SK-N-SH (cell line): ENCODE data around the gene LRRC1. TPM values are rescaled to one million over a fixed set of nuclear protein-coding genes. Genes with fewer than 3 reads are reported as not detected.

Experiments
- CTCF ChIA-PET: fragments of 300-600, 350-600 bp; formaldehyde crosslinking; extraction: SDS; loops from one replicate; lab custom pipeline; 2021; lab: Yijun Ruan, JAX
- POLR2A ChIA-PET: fragments of 350-600 bp; sonication (Branson Sonifier 250); formaldehyde crosslinking; extraction: SDS; loops from one replicate; lab custom pipeline; 2020; ENCODE audit warnings: antibody characterized with exemption, inconsistent platforms; lab: Yijun Ruan, JAX
- DNase-seq: peaks from one replicate; pipeline ENCODE4 v3.0.0; 2012
- H2AFZ ChIP-seq: fragments of 200-600 bp; sonication (generic); 2 replicates; pipeline ENCODE4 v1.8.1; 2016; ENCODE audit warnings: antibody characterized with exemption, mild to moderate bottlenecking, low read depth
- H3F3A ChIP-seq: fragments of 200-600 bp; sonication (generic); replicated peaks from 2 replicates; pipeline ENCODE3; 2016; ENCODE audit warnings: antibody characterized with exemption, mild to moderate bottlenecking; ENCODE audit not compliant: insufficient read depth
- H3K27ac ChIP-seq, 2 experiments: fragments of 200-500 bp in 1 of 2; fragments of 200-600 bp in 1 of 2; sonication (Bioruptor generic) in 1 of 2; sonication (generic), shearing (Covaris generic) in 1 of 2; 2 replicates each; pipeline versions ENCODE4 v1.5.1 to v1.6.1; 2014 to 2016; ENCODE audit warnings: low read depth in 2 of 2, inconsistent platforms in 1 of 2, low read length in 1 of 2, mild to moderate bottlenecking in 1 of 2, mixed read lengths in 1 of 2
- H3K27me3 ChIP-seq: fragments of 200-600 bp; sonication (generic), shearing (Covaris generic); 2 replicates; pipeline ENCODE4 v1.6.1; 2016; ENCODE audit warnings: mixed run types; ENCODE audit not compliant: insufficient read depth
- H3K36me3 ChIP-seq, 2 experiments: fragments of 200-500 bp in 1 of 2; fragments of 200-600 bp in 1 of 2; sonication (Bioruptor generic) in 1 of 2; sonication (generic) in 1 of 2; replicated peaks in 1 of 2; 2 replicates each; pipeline versions ENCODE3 to v1.5.1; 2014 to 2016; ENCODE audit warnings: low read length in 1 of 2, mild to moderate bottlenecking in 1 of 2; ENCODE audit not compliant: insufficient read depth in 2 of 2, control insufficient read depth in 1 of 2
- H3K4me1 ChIP-seq, 2 experiments: fragments of 200-500 bp in 1 of 2; fragments of 200-600 bp in 1 of 2; sonication (Bioruptor generic) in 1 of 2; sonication (generic), shearing (Covaris generic) in 1 of 2; 2 replicates each; pipeline versions ENCODE4 v1.5.1 to v1.6.1; 2014 to 2016; ENCODE audit warnings: low read depth in 1 of 2, low read length in 1 of 2, mixed run types in 1 of 2; ENCODE audit not compliant: insufficient read depth in 2 of 2, control insufficient read depth in 1 of 2
- H3K4me2 ChIP-seq: fragments of 200-600 bp; sonication (generic), shearing (Covaris generic); 2 replicates; pipeline ENCODE4 v1.6.1; 2017; ENCODE audit warnings: mixed run types
- H3K4me3 ChIP-seq, 2 experiments: fragments of 200-500 bp in 1 of 2; fragments of 200-600 bp in 1 of 2; sonication (Bioruptor generic) in 1 of 2; sonication (generic), shearing (Covaris generic) in 1 of 2; 2 replicates each; pipeline versions ENCODE4 v1.5.1 to v1.8.1; 2014 to 2016; ENCODE audit warnings: low read depth in 2 of 2, inconsistent platforms in 1 of 2, low read length in 1 of 2, mild to moderate bottlenecking in 1 of 2, mixed read lengths in 1 of 2, moderate library complexity in 1 of 2
- H3K79me2 ChIP-seq: fragments of 200-600 bp; sonication (generic); 2 replicates; pipeline ENCODE4 v1.8.1; 2017; ENCODE audit warnings: mild to moderate bottlenecking; ENCODE audit not compliant: insufficient read depth
- H3K9ac ChIP-seq: fragments of 200-600 bp; sonication (generic); 2 replicates; pipeline ENCODE4 v1.6.1; 2017; ENCODE audit warnings: mixed run types
- H3K9me2 ChIP-seq: fragments of 200-600 bp; sonication (generic); 2 replicates; pipeline ENCODE4 v1.6.1; 2017; ENCODE audit warnings: mixed run types
- H3K9me3 ChIP-seq: fragments of 200-600 bp; sonication (generic); 2 replicates; pipeline ENCODE4 v1.6.1; 2017; ENCODE audit warnings: mixed run types, mild to moderate bottlenecking, moderate library complexity
- H4K20me1 ChIP-seq: fragments of 200-600 bp; sonication (generic); 2 replicates; pipeline ENCODE4 v1.6.1; 2017; ENCODE audit warnings: mild to moderate bottlenecking, mixed run types; ENCODE audit not compliant: insufficient read depth
- CHD2 ChIP-seq: fragments of 150-350 bp; IDR thresholded peaks from 2 replicates; pipeline ENCODE4 v1.6.1; 2018; ENCODE audit warnings: low read length; ENCODE audit not compliant: partially characterized antibody
- EP300 ChIP-seq, 2 experiments: IDR thresholded peaks; 2 replicates each; pipeline versions ENCODE4 v1.4.0 to v1.6.1; 2012; ENCODE audit warnings: borderline replicate concordance in 1 of 2, low read depth in 1 of 2, low read length in 1 of 2
- EZH2phosphoT487 ChIP-seq: fragments of 200-600 bp; sonication (generic); IDR thresholded peaks from 2 replicates; pipeline ENCODE4 v1.6.1; 2017; ENCODE audit warnings: low read depth, mixed run types, mild to moderate bottlenecking, antibody characterized with exemption, moderate library complexity, borderline replicate concordance
- GATA2 ChIP-seq: sonication (generic); formaldehyde crosslinking; IDR thresholded peaks from 2 replicates; pipeline ENCODE4 v1.5.0; 2020; ENCODE audit warnings: mild to moderate bottlenecking, missing genetic modification reagents
- JUND ChIP-seq: IDR thresholded peaks from 2 replicates; pipeline ENCODE4 v1.4.0; 2012
- NFIC ChIP-seq: IDR thresholded peaks from 2 replicates; pipeline ENCODE4 v1.4.0; 2012; ENCODE audit warnings: borderline replicate concordance
- RAD21 ChIP-seq: IDR thresholded peaks from 2 replicates; pipeline ENCODE4 v1.6.1; 2012; ENCODE audit warnings: mild to moderate bottlenecking, low read length
- REST ChIP-seq: IDR thresholded peaks from 2 replicates; pipeline ENCODE4 v1.6.1; 2012; ENCODE audit warnings: mild to moderate bottlenecking, low read depth, low read length, moderate library complexity
- TCF12 ChIP-seq: IDR thresholded peaks from 2 replicates; pipeline ENCODE4 v1.4.0; 2012
- WGBS: methylation state at CpG from one replicate; pipeline ENCODE4 v1.1.6; 2017; ENCODE audit warnings: low lambda C conversion rate; 5-methylcytosine and 5-hydroxymethylcytosine counted together
- polyA plus RNA-seq, 3 experiments: library from polyadenylated mRNA; depleted of rRNA; stranded (reverse); fragments of >200 nt; gene quantifications; 2 replicates each; pipeline ENCODE4 v1.2.3, GENCODE V29; 2012
- TF ChIP-seq, protein P1 (sequence below): IDR thresholded peaks from 2 replicates; pipeline ENCODE4 v1.4.0; 2012; ENCODE audit warnings: low read depth
- TF ChIP-seq, protein P2 (sequence below): fragments of 150-350 bp; IDR thresholded peaks from 2 replicates; pipeline ENCODE4 v1.6.1; 2016; ENCODE audit warnings: mild to moderate bottlenecking, low read depth, low read length
- TF ChIP-seq, protein P3 (sequence below): IDR thresholded peaks from 2 replicates; pipeline ENCODE4 v1.4.0; 2012; ENCODE audit warnings: low read depth, borderline replicate concordance
- TF ChIP-seq, protein P4 (sequence below): fragments of 200-600 bp; sonication (generic); IDR thresholded peaks from 2 replicates; pipeline ENCODE4 v1.6.1; 2017; ENCODE audit warnings: antibody characterized with exemption, mild to moderate bottlenecking, moderate library complexity
- TF ChIP-seq, protein P5 (sequence below): fragments of 150-350 bp; IDR thresholded peaks from 2 replicates; pipeline ENCODE4 v1.6.1; 2017; ENCODE audit warnings: antibody characterized with exemption, low read length, low read depth, borderline replicate concordance

The LRRC1 gene
- polyA plus RNA-seq, 1 of the 3 experiments (the other 2 are of a cell fraction): 0.84 TPM

DNA sequence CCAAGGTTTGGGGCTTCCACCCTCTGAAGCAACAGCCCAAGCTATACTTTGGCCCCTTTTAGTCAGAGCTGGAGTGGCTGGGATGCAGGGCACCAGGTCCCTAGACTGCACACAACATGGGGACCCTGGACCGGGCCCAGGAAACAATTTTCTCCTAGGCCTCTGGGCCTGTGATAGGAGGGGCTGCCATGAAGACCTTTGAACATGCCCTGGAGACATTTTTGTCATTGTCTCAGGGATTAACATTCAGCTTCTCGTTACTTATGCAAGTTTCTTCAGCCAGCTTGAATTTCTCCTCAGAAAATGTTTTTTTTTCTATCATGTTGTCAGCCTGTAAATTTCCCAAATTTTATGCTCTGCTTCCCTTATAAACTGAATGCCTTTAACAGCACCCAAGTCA, 82.3 kb downstream of the LRRC1 start:
- H3F3A ChIP-seq: no peaks in the 10 kb centered on the region
- H3K9me3 ChIP-seq: no peaks in the 10 kb centered on the region; the same call in 1 of the 2 replicates
- H4K20me1 ChIP-seq: no peaks in the 10 kb centered on the region
- H3K4me1 ChIP-seq: no peaks in the 10 kb centered on the region
- TF ChIP-seq, protein P1, sequence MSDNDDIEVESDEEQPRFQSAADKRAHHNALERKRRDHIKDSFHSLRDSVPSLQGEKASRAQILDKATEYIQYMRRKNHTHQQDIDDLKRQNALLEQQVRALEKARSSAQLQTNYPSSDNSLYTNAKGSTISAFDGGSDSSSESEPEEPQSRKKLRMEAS: no peak
- no peak for TF ChIP-seq REST
- no peak for TF ChIP-seq JUND
- no peak for TF ChIP-seq RAD21
- no peak for TF ChIP-seq CHD2
- TF ChIP-seq, protein P2, sequence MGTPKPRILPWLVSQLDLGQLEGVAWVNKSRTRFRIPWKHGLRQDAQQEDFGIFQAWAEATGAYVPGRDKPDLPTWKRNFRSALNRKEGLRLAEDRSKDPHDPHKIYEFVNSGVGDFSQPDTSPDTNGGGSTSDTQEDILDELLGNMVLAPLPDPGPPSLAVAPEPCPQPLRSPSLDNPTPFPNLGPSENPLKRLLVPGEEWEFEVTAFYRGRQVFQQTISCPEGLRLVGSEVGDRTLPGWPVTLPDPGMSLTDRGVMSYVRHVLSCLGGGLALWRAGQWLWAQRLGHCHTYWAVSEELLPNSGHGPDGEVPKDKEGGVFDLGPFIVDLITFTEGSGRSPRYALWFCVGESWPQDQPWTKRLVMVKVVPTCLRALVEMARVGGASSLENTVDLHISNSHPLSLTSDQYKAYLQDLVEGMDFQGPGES: no peak
- TF ChIP-seq, protein P3, sequence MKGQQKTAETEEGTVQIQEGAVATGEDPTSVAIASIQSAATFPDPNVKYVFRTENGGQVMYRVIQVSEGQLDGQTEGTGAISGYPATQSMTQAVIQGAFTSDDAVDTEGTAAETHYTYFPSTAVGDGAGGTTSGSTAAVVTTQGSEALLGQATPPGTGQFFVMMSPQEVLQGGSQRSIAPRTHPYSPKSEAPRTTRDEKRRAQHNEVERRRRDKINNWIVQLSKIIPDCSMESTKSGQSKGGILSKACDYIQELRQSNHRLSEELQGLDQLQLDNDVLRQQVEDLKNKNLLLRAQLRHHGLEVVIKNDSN: no peak
- no peak for TF ChIP-seq EP300 (IDR thresholded peaks at IDR 0.05; ENCODE audit: borderline replicate concordance in 1 of 2, low read depth in 1 of 2, low read length in 1 of 2)
- no peak for TF ChIP-seq GATA2 (CRISPR knock-in tag)
- TF ChIP-seq TCF12: no peak
- TF ChIP-seq, protein P4, sequence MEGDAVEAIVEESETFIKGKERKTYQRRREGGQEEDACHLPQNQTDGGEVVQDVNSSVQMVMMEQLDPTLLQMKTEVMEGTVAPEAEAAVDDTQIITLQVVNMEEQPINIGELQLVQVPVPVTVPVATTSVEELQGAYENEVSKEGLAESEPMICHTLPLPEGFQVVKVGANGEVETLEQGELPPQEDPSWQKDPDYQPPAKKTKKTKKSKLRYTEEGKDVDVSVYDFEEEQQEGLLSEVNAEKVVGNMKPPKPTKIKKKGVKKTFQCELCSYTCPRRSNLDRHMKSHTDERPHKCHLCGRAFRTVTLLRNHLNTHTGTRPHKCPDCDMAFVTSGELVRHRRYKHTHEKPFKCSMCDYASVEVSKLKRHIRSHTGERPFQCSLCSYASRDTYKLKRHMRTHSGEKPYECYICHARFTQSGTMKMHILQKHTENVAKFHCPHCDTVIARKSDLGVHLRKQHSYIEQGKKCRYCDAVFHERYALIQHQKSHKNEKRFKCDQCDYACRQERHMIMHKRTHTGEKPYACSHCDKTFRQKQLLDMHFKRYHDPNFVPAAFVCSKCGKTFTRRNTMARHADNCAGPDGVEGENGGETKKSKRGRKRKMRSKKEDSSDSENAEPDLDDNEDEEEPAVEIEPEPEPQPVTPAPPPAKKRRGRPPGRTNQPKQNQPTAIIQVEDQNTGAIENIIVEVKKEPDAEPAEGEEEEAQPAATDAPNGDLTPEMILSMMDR: no peak
- no peak for TF ChIP-seq EZH2phosphoT487
- no peak for TF ChIP-seq NFIC
- TF ChIP-seq, protein P5, sequence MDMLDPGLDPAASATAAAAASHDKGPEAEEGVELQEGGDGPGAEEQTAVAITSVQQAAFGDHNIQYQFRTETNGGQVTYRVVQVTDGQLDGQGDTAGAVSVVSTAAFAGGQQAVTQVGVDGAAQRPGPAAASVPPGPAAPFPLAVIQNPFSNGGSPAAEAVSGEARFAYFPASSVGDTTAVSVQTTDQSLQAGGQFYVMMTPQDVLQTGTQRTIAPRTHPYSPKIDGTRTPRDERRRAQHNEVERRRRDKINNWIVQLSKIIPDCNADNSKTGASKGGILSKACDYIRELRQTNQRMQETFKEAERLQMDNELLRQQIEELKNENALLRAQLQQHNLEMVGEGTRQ: no peak
- no peak overlapping the region for H3K4me3 ChIP-seq
- H2AFZ ChIP-seq: no peak overlapping the region
- H3K9ac ChIP-seq: no peak overlapping the region
- WGBS: 0% methylated on average over 2 of the region's 2 CpGs
- H3K4me2 ChIP-seq: no peak overlapping the region
- no peaks in the 10 kb centered on the region; the same call in 1 of the 2 replicates for H3K27me3 ChIP-seq
- no peak overlapping the region for H3K27ac ChIP-seq
- H3K36me3 ChIP-seq: no peaks in the 10 kb centered on the region
- H3K9me2 ChIP-seq: no peaks in the 10 kb centered on the region
- ChIA-PET POLR2A (no interaction called here), CTCF (no interaction called here)
- no peak for DNase-seq
- no peaks in the 10 kb centered on the region for H3K79me2 ChIP-seq
